IPS-18a (cell line): ENCODE data around the gene ZFYVE21.
"Not testable (repeated sequence)": the region's sequence is repeated elsewhere in the genome, so short reads cannot be mapped to it uniquely, and the experiment has no call there.

ENCODE experiments used
- H3K27ac ChIP-seq: one replicate; pipeline ENCODE4 v1.5.1; 2013; ENCODE audit warnings: low read length
- H3K27me3 ChIP-seq: one replicate; pipeline ENCODE4 v1.6.1; 2013; ENCODE audit warnings: mild to moderate bottlenecking, low read length; ENCODE audit not compliant: control insufficient read depth, insufficient read depth
- H3K36me3 ChIP-seq: one replicate; pipeline ENCODE4 v1.6.1; 2013; ENCODE audit warnings: low read depth, low read length; ENCODE audit not compliant: control insufficient read depth
- H3K4me1 ChIP-seq: one replicate; pipeline ENCODE4 v1.6.1; 2013; ENCODE audit warnings: low read depth, low read length; ENCODE audit not compliant: control insufficient read depth
- H3K4me3 ChIP-seq: one replicate; pipeline ENCODE4 v1.5.1; 2013; ENCODE audit warnings: low read length
- H3K9ac ChIP-seq: one replicate; pipeline ENCODE4 v1.6.1; 2013; ENCODE audit warnings: mild to moderate bottlenecking, low read length, moderate library complexity
- H3K9me3 ChIP-seq: one replicate; pipeline ENCODE4 v1.6.1; 2013; ENCODE audit warnings: low read depth, low read length; ENCODE audit not compliant: control insufficient read depth

The ZFYVE21 gene

GRCh38 chr14:103684871-103685270 lies 30.7 kb upstream of the ZFYVE21 start:
- H3K36me3 ChIP-seq, result peaks cover 73% of the 10 kb centered on the region
- no peak overlapping the region for H3K9ac ChIP-seq

GRCh38 chr14:103685276-103686211 lies 30.1 kb upstream of the ZFYVE21 start:
- H3K4me1 ChIP-seq, result no peaks in the 10 kb centered on the region
- H3K36me3 ChIP-seq, result peaks cover 66% of the 10 kb centered on the region

More at GRCh38 chr14:103684871-103685270, 30.7 kb upstream of the ZFYVE21 start:
- Histone ChIP-seq H3K4me3 (no peak overlapping the region), H3K4me1 (no peaks in the 10 kb centered on the region), H3K27ac (no peak overlapping the region), H3K9me3 (no peaks in the 10 kb centered on the region), H3K27me3 (no peaks in the 10 kb centered on the region)

GRCh38 chr14:103686831-103687485 lies 28.7 kb upstream of the ZFYVE21 start:
- no peaks in the 10 kb centered on the region for H3K27me3 ChIP-seq
- peaks cover 55% of the 10 kb centered on the region for H3K36me3 ChIP-seq
- no peak overlapping the region for H3K4me3 ChIP-seq
- H3K27ac ChIP-seq, result no peak overlapping the region
- H3K9me3 ChIP-seq, result no peaks in the 10 kb centered on the region
- no peak overlapping the region for H3K9ac ChIP-seq
- H3K4me1 ChIP-seq, result no peaks in the 10 kb centered on the region

More at GRCh38 chr14:103685276-103686211, 30.1 kb upstream of the ZFYVE21 start:
- no peaks in the 10 kb centered on the region for H3K27me3 ChIP-seq
- no peak overlapping the region for H3K9ac ChIP-seq
- H3K27ac ChIP-seq, result no peak overlapping the region
- no peak overlapping the region for H3K4me3 ChIP-seq
- H3K9me3 ChIP-seq, result no peaks in the 10 kb centered on the region

DNA sequence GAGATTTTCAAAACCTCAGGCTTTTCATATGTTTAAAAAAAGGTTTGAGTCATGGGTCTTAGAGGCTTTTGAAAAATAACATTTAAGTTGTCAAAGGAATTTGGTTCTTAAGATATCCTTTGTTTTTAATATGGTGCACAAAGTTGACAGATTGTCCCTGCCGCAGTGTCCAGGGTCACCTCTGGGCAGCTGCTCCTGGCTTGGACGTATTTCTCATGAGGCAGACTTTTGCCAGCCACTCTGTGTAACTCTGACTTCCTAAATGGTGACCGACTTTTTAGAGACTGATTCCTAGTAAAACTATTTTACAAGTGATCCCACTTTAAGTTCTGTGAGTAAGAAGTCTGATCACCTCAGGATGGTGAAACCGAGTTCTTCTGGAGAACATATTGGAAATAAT lies 27.9 kb upstream of the ZFYVE21 start:
- Histone ChIP-seq H3K4me1 (no peaks in the 10 kb centered on the region), H3K4me3 (no peak overlapping the region), H3K27me3 (no peaks in the 10 kb centered on the region), H3K9ac (no peak overlapping the region), H3K36me3 (peaks cover 60% of the 10 kb centered on the region), H3K9me3 (no peaks in the 10 kb centered on the region), H3K27ac (no peak overlapping the region)

GRCh38 chr14:103688441-103688840 lies 27.2 kb upstream of the ZFYVE21 start:
- Histone ChIP-seq H3K4me1 (no peaks in the 10 kb centered on the region), H3K4me3 (no peak overlapping the region), H3K9me3 (no peaks in the 10 kb centered on the region), H3K36me3 (peaks cover 60% of the 10 kb centered on the region), H3K27me3 (no peaks in the 10 kb centered on the region), H3K27ac (no peak overlapping the region), H3K9ac (no peak overlapping the region)

- H3K9ac ChIP-seq, result no peak overlapping the region
Measured at GRCh38 chr14:103688906-103689902, 26.4 kb upstream of the ZFYVE21 start.

GRCh38 chr14:103690332-103690731 lies 25.3 kb upstream of the ZFYVE21 start:
- H3K36me3 ChIP-seq, result peaks cover 50% of the 10 kb centered on the region
- H3K27ac ChIP-seq, result no peak overlapping the region
- no peak overlapping the region for H3K4me3 ChIP-seq
- no peaks in the 10 kb centered on the region for H3K9me3 ChIP-seq
- H3K27me3 ChIP-seq, result no peaks in the 10 kb centered on the region
- H3K4me1 ChIP-seq, result no peaks in the 10 kb centered on the region
- H3K9ac ChIP-seq, result no peak overlapping the region

More at GRCh38 chr14:103688906-103689902, 26.4 kb upstream of the ZFYVE21 start:
- H3K9me3 ChIP-seq, result no peaks in the 10 kb centered on the region
- H3K27ac ChIP-seq, result no peak overlapping the region
- H3K27me3 ChIP-seq, result no peaks in the 10 kb centered on the region
- H3K4me3 ChIP-seq, result no peak overlapping the region
- peaks cover 58% of the 10 kb centered on the region for H3K36me3 ChIP-seq
- no peaks in the 10 kb centered on the region for H3K4me1 ChIP-seq

- not testable (repeated sequence) for H3K4me3 ChIP-seq, H3K27ac ChIP-seq, H3K9me3 ChIP-seq, H3K4me1 ChIP-seq, H3K9ac ChIP-seq, H3K27me3 ChIP-seq
- H3K36me3 ChIP-seq, result peaks cover 42% of the 10 kb centered on the region
Measured at GRCh38 chr14:103691655-103692054, 24.0 kb upstream of the ZFYVE21 start.

- H3K36me3 ChIP-seq, result peaks cover 38% of the 10 kb centered on the region
- no peak overlapping the region for H3K4me3 ChIP-seq
- no peak overlapping the region for H3K27ac ChIP-seq
- no peaks in the 10 kb centered on the region for H3K27me3 ChIP-seq
- H3K9me3 ChIP-seq, result no peaks in the 10 kb centered on the region
- no peaks in the 10 kb centered on the region for H3K4me1 ChIP-seq
- H3K9ac ChIP-seq, result no peak overlapping the region
Measured at GRCh38 chr14:103692159-103692558, 23.5 kb upstream of the ZFYVE21 start.

DNA sequence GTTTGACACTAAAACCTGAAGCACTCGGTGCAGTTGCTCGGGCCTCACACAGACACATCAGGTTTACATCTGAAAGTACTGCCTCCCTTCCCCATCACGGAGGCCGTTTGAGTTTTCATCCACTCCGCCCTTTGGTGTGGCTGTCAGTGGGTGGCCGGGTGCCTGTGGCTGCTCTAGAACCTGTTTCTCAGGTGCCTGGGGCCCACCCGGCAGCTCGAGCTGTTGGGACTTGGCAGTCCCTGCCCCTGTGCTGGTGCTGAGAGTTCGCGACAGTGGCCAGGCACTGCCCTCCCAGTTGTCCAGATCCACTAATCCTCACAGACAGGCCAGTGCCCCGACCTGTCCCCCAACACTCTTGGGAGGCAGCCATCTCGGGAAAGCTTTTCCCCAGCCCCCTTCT lies 22.7 kb upstream of the ZFYVE21 start:
- no peaks in the 10 kb centered on the region for H3K27me3 ChIP-seq
- H3K36me3 ChIP-seq, result peaks cover 35% of the 10 kb centered on the region
- no peaks in the 10 kb centered on the region for H3K9me3 ChIP-seq
- H3K4me1 ChIP-seq, result no peaks in the 10 kb centered on the region
- no peak overlapping the region for H3K27ac ChIP-seq
- H3K4me3 ChIP-seq, result no peak overlapping the region
- no peak overlapping the region for H3K9ac ChIP-seq

DNA sequence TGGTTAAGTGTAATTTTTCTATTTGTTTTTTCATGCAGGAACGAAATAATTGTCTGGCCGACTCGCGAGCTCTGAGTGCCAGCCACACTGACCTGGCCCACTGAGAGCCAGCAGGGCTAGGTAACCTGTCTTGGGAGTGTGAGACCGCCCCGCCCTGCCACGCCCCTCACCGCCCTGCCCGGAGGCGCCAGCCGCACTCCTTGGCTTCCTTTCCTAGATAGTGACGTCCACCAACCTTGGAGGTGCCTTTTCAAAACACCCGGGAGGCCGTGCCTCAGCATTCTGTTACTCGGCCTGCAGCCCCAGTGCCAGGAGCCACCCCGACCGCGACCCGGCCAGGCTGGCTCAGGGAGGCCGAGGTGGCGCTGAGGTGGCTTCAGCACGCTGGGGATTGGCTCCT lies 22.1 kb upstream of the ZFYVE21 start:
- Histone ChIP-seq H3K27ac (no peak overlapping the region), H3K36me3 (peaks cover 30% of the 10 kb centered on the region), H3K4me1 (no peaks in the 10 kb centered on the region), H3K9ac (no peak overlapping the region), H3K27me3 (no peaks in the 10 kb centered on the region), H3K9me3 (no peaks in the 10 kb centered on the region), H3K4me3 (no peak overlapping the region)
